DND-41 (cell line): ENCODE data around the gene ZXDC.

Source experiments
- ATAC-seq: fragments of 200-7000 bp; cut with Tn5 transposase; 3 replicates; pipeline ENCODE4 v1.9.1; 2021; ENCODE audit warnings: low read depth; ENCODE audit not compliant: insufficient read depth
- DNase-seq: peaks from one replicate; pipeline ENCODE4 v3.0.0-alpha.2; 2020
- H2AFZ ChIP-seq: 2 replicates; pipeline ENCODE4 v1.6.0; 2012; ENCODE audit warnings: low read depth, low read length
- H3K27ac ChIP-seq: 2 replicates; pipeline ENCODE4 v1.5.1; 2012; ENCODE audit warnings: low read length, inconsistent platforms
- H3K27me3 ChIP-seq: fragments of 200-600 bp; sonication (generic); 2 replicates; pipeline ENCODE4 v1.6.0; 2012; ENCODE audit warnings: low read length, mild to moderate bottlenecking, inconsistent platforms; ENCODE audit not compliant: insufficient read depth, poor library complexity
- H3K36me3 ChIP-seq: 2 replicates; pipeline ENCODE4 v1.5.1; 2012; ENCODE audit warnings: low read length, inconsistent platforms; ENCODE audit not compliant: insufficient read depth
- H3K4me1 ChIP-seq: 2 replicates; pipeline ENCODE4 v1.5.1; 2012; ENCODE audit warnings: mild to moderate bottlenecking, low read length; ENCODE audit not compliant: insufficient read depth
- H3K4me2 ChIP-seq: 2 replicates; pipeline ENCODE4 v1.6.0; 2012; ENCODE audit warnings: mild to moderate bottlenecking, moderate library complexity, low read length, inconsistent platforms; ENCODE audit not compliant: insufficient read depth
- H3K4me3 ChIP-seq, 2 experiments: fragments of 200-600 bp in 1 of 2; shearing (Covaris generic) in 1 of 2; 2 replicates each; pipeline ENCODE4 v1.5.1; 2012 to 2016; ENCODE audit warnings: inconsistent platforms in 2 of 2, low read length in 2 of 2, mild to moderate bottlenecking in 2 of 2, low read depth in 1 of 2, moderate library complexity in 1 of 2
- H3K79me2 ChIP-seq: 2 replicates; pipeline ENCODE4 v1.6.0; 2012; ENCODE audit warnings: low read length, inconsistent platforms; ENCODE audit not compliant: insufficient read depth
- H3K9ac ChIP-seq: 2 replicates; pipeline ENCODE4 v1.6.0; 2012; ENCODE audit warnings: low read depth, mild to moderate bottlenecking, inconsistent platforms, low read length, moderate library complexity
- H3K9me3 ChIP-seq: 2 replicates; pipeline ENCODE4 v1.5.1; 2012; ENCODE audit warnings: low read length, moderate library complexity, mild to moderate bottlenecking, inconsistent platforms; ENCODE audit not compliant: insufficient read depth, severe bottlenecking
- H4K20me1 ChIP-seq: 2 replicates; pipeline ENCODE4 v1.6.0; 2012; ENCODE audit warnings: low read length; ENCODE audit not compliant: insufficient read depth
- EZH2 ChIP-seq: IDR thresholded peaks from 3 replicates; pipeline ENCODE4 v1.6.1; 2012; ENCODE audit warnings: borderline replicate concordance, low read depth, mild to moderate bottlenecking, moderate library complexity, low read length, inconsistent platforms; ENCODE audit not compliant: severe bottlenecking
- TF ChIP-seq, protein P1 (sequence below): IDR thresholded peaks from 2 replicates; pipeline ENCODE4 v1.5.1; 2012; ENCODE audit warnings: borderline replicate concordance, low read length, moderate library complexity, mild to moderate bottlenecking; ENCODE audit not compliant: poor library complexity, severe bottlenecking; ENCODE audit errors: extremely low read depth

ZXDC gene

DNA sequence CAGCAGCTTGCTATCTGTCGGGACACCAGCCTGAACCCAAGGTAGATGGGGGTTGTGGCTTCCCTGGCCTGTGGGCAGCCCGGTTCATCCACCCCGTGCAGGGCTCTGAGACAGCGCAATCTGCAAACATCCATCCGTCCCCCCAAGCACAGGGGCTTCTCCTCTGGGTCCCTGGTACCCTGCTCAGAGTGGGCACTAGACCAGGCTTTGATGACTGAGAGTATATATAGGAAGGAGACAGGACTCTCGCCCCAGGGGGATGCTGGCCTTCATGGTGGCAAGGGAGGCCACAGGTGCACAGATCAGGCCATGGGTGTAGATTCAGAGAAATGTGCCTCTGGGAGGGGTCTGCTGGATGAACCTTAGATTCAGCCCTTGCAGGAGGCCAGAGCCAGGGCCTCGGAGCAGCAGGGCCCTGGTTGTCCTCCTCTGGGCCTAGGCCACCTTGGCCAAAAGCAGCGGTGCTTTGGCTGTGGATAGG, 40.7 kb downstream of the ZXDC start:
- no peak overlapping the region for H3K27ac ChIP-seq
- H3K4me1 ChIP-seq, result no peaks in the 10 kb centered on the region
- no peak for ATAC-seq
- H3K27me3 ChIP-seq, result no peaks in the 10 kb centered on the region
- no peaks in the 10 kb centered on the region for H3K9me3 ChIP-seq
- H2AFZ ChIP-seq, result no peak overlapping the region
- H3K4me2 ChIP-seq, result no peak overlapping the region
- no peak for DNase-seq
- no peak overlapping the region for H3K4me3 ChIP-seq
- no peak overlapping the region for H3K9ac ChIP-seq
- H3K36me3 ChIP-seq, result peaks cover 52% of the 10 kb centered on the region
- H4K20me1 ChIP-seq, result peaks cover 10% of the 10 kb centered on the region
- TF ChIP-seq, protein P1, sequence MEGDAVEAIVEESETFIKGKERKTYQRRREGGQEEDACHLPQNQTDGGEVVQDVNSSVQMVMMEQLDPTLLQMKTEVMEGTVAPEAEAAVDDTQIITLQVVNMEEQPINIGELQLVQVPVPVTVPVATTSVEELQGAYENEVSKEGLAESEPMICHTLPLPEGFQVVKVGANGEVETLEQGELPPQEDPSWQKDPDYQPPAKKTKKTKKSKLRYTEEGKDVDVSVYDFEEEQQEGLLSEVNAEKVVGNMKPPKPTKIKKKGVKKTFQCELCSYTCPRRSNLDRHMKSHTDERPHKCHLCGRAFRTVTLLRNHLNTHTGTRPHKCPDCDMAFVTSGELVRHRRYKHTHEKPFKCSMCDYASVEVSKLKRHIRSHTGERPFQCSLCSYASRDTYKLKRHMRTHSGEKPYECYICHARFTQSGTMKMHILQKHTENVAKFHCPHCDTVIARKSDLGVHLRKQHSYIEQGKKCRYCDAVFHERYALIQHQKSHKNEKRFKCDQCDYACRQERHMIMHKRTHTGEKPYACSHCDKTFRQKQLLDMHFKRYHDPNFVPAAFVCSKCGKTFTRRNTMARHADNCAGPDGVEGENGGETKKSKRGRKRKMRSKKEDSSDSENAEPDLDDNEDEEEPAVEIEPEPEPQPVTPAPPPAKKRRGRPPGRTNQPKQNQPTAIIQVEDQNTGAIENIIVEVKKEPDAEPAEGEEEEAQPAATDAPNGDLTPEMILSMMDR, result no peak
- TF ChIP-seq EZH2, result no peak
- H3K79me2 ChIP-seq, result no peaks in the 10 kb centered on the region

DNA sequence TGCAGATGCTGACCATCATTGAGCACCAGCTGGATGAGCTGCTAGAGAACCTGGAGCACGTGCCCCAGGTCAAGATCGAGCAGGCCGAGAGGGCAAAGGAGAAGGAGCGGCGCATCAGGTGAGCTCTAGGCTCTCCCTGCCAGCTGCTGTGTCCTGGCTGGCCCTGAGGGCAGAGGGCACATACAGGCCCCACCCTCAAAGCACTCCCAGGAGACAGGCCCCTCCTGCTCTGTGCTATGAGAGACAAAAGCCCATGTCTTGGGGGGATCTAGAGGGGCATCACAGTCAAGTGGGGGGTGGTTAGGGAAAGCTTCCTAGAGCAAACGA, 41.5 kb downstream of the ZXDC start:
- TF ChIP-seq, protein P1, result no peak
- no peak for TF ChIP-seq EZH2
- H3K9me3 ChIP-seq, result no peaks in the 10 kb centered on the region
- no peak overlapping the region for H3K9ac ChIP-seq
- H4K20me1 ChIP-seq, result peaks cover 10% of the 10 kb centered on the region
- no peaks in the 10 kb centered on the region for H3K27me3 ChIP-seq
- no peak overlapping the region for H3K4me3 ChIP-seq
- H3K4me1 ChIP-seq, result no peaks in the 10 kb centered on the region
- H3K4me2 ChIP-seq, result no peak overlapping the region
- H3K36me3 ChIP-seq, result peaks cover 44% of the 10 kb centered on the region
- H2AFZ ChIP-seq, result no peak overlapping the region
- DNase-seq (no peak), ATAC-seq (no peak)
- H3K79me2 ChIP-seq, result no peaks in the 10 kb centered on the region
- H3K27ac ChIP-seq, result no peak overlapping the region

DNA sequence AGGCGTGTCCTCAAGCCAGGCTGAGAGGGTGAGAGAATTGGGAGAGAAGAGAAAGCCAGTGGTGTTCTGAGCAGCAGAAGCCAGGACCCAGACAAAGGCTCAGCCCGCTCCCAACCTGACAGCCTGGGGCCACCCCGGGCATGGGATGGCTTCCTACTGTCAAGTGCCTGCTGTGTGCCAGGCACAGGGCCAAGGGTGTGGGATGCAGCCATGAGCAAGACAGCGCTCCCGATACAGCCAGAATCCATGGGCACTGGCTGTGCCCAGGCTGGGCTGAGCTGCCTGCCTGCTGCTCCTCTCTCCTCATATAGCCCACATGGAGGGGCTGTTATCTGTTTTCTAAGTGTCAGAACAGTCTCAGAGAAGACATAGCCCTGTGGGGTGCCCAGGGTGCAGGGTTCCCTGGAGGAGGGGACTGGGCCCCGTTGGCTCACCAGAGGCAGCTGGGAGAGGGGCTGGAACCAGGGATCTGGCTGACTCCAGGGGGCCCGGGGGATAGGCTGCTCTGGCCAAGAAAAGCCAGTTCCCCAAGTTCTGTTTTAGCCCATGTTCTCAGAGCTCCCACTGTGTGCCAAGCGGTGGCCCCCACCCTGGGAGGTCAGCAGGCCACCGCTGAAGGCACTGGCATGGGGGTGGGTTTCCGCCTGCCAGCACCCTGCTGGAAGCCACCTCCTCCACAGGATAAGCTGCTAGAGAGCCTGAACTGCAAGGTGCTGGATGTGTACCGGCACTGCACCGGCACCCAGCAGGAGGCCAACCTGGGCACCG, 42.0 kb downstream of the ZXDC start:
- Histone ChIP-seq H3K4me2 (no peak overlapping the region), H2AFZ (no peak overlapping the region), H3K27ac (no peak overlapping the region), H3K36me3 (peaks cover 39% of the 10 kb centered on the region), H4K20me1 (peaks cover 10% of the 10 kb centered on the region), H3K9ac (no peak overlapping the region), H3K27me3 (no peaks in the 10 kb centered on the region), H3K4me3 (no peak overlapping the region), H3K4me1 (no peaks in the 10 kb centered on the region), H3K9me3 (no peaks in the 10 kb centered on the region), H3K79me2 (no peaks in the 10 kb centered on the region)
- DNase-seq, result no peak
- ATAC-seq, result peak; percentile 20; the same call in 1 of the 3 replicates
- no peak for TF ChIP-seq EZH2
- TF ChIP-seq, protein P1, result no peak
